Activated CD8-positive, alpha-beta memory T cell treated with anti-CD3 and anti-CD28 coated beads, Interleukin-2, amount 50 U/mL, for 48 hours (primary cell): ENCODE data around the gene CDIP1.

ENCODE experiments used
- DNase-seq: peaks from one replicate; pipeline ENCODE4 v3.0.0-alpha.2; 2020

Gene CDIP1

GRCh38 chr16:4486126-4486893 lies 52.3 kb downstream of the CDIP1 start:
- no peak for DNase-seq

GRCh38 chr16:4481963-4482362 lies 56.6 kb downstream of the CDIP1 start:
- no peak for DNase-seq

GRCh38 chr16:4481526-4481925 lies 57.0 kb downstream of the CDIP1 start:
- no peak for DNase-seq

GRCh38 chr16:4477966-4478365 lies 60.6 kb downstream of the CDIP1 start:
- DNase-seq = no peak

- peak; percentile 99 for DNase-seq
Observed at GRCh38 chr16:4475880-4476788, 62.4 kb downstream of the CDIP1 start, which contains the start of gene HMOX2. HMOX2 (plus strand) TSS chr16:4476398; CDS start chr16:4505525, 29,127 bp downstream.

- DNase-seq = peak; percentile 95
Observed at GRCh38 chr16:4474192-4474961, 64.2 kb downstream of the CDIP1 start, which contains the start of gene NMRAL1. NMRAL1 (minus strand) TSS chr16:4474625; CDS start chr16:4474132, 493 bp downstream.

GRCh38 chr16:4472880-4473279 lies 65.7 kb downstream of the CDIP1 start:
- DNase-seq = no peak

- DNase-seq = no peak
Observed at GRCh38 chr16:4471869-4472268, 66.7 kb downstream of the CDIP1 start.

- DNase-seq = no peak
Observed at GRCh38 chr16:4468972-4469371, 69.6 kb downstream of the CDIP1 start.

- no peak for DNase-seq
Observed at GRCh38 chr16:4467916-4468315, 70.7 kb downstream of the CDIP1 start.

GRCh38 chr16:4465977-4466779 lies 72.4 kb downstream of the CDIP1 start:
- peak; percentile 73 for DNase-seq

- DNase-seq = no peak
Observed at GRCh38 chr16:4463522-4464163, 74.9 kb downstream of the CDIP1 start.

GRCh38 chr16:4461250-4462085 lies 77.1 kb downstream of the CDIP1 start:
- DNase-seq = no peak

- no peak for DNase-seq
Observed at GRCh38 chr16:4460936-4461249, 77.7 kb downstream of the CDIP1 start.
